Left lung (tissue), 10 donors: ENCODE results near the gene FBXL17. TPM values are rescaled to one million over a fixed set of nuclear protein-coding genes. Genes with fewer than 3 reads are reported as not detected.

ENCODE experiments used
- ATAC-seq: fragments of 200-7000 bp; cut with Tn5 transposase; one replicate; pipeline ENCODE4 v1.9.1; 2020; ENCODE audit warnings: moderate library complexity
- DNase-seq, 4 donors: peaks; one replicate each; pipeline ENCODE4 v3.0.0-alpha.2; 2013 to 2020
- H3K27ac ChIP-seq, 2 donors: fragments of 200-600 bp; sonication (generic) in 1 of 2; one replicate each; pipeline versions ENCODE4 v1.5.0 to v1.8.0; 2020 to 2021
- H3K27me3 ChIP-seq, 2 donors: fragments of 200-600 bp; sonication (generic) in 1 of 2; one replicate each; pipeline versions ENCODE4 v1.5.0 to v1.8.0; 2020 to 2021
- H3K36me3 ChIP-seq, 2 donors: fragments of 200-600 bp; sonication (generic) in 1 of 2; one replicate each; pipeline versions ENCODE4 v1.5.0 to v1.8.0; 2020 to 2021
- H3K4me1 ChIP-seq, 2 donors: fragments of 200-600 bp; one replicate each; pipeline ENCODE4 v1.8.0; 2021
- H3K4me3 ChIP-seq, 2 donors: fragments of 200-600 bp; sonication (generic) in 1 of 2; one replicate each; pipeline versions ENCODE4 v1.5.0 to v1.8.0; 2020 to 2021; ENCODE audit warnings: mild to moderate bottlenecking in 1 of 2
- H3K9me3 ChIP-seq, 2 donors: fragments of 200-600 bp; sonication (generic) in 1 of 2; one replicate each; pipeline versions ENCODE4 v1.5.0 to v1.8.0; 2020 to 2021
- CTCF ChIP-seq, 2 donors: fragments of 200-600 bp; sonication (generic) in 1 of 2; IDR thresholded peaks; one replicate each; pipeline versions ENCODE4 v1.5.0 to v1.8.0; 2021; ENCODE audit warnings: antibody characterized with exemption in 2 of 2
- intact Hi-C, 2 donors: fragments of 100-400 bp; cut with DNase I; formaldehyde crosslinking; loops; one replicate each; pipeline versions ENCODE4 v1.11.2 to v1.14.2; 2022
- polyA plus RNA-seq, 6 donors: library from polyadenylated mRNA; unstranded; fragments of 120-200 nt; gene quantifications; one replicate each; pipeline ENCODE4 v1.2.1, GENCODE V29; 2013; ENCODE audit not compliant: insufficient read length in 6 of 6
- total RNA-seq, 2 donors: library from RNA; stranded (reverse); fragmentation: NEBNext Ultra II Directional; extraction: Animal tissue kit (Norgen Biotek cat#: 25700); gene quantifications; one replicate each; pipeline ENCODE4 v1.2.1, GENCODE V29; 2021
- donor health status: DM: no; HTN: yes; CAD: no.
- donor health status: DM: no; HTN: no; CAD: no.

The FBXL17 gene
- total and polyA plus RNA-seq, 8 donors: 11.8 to 23.8 (median 19.8) TPM

GRCh38 chr5:108321341-108321740 is 60.6 kb downstream of the FBXL17 start:
- Histone ChIP-seq H3K36me3 (no peaks in the 10 kb centered on the region), H3K9me3 (no peaks in the 10 kb centered on the region), H3K4me3 (no peak overlapping the region), H3K27ac (no peak overlapping the region), H3K27me3 (no peaks in the 10 kb centered on the region), H3K4me1 (no peaks in the 10 kb centered on the region)
- DNase-seq (no peak), ATAC-seq (no peak)
- TF ChIP-seq CTCF (IDR thresholded peaks at IDR 0.05): no peak
- intact Hi-C loops: no loop called here

- TF ChIP-seq CTCF (IDR thresholded peaks at IDR 0.05): no peak
- no peak for DNase-seq
- H3K4me1 ChIP-seq: no peaks in the 10 kb centered on the region
- no peaks in the 10 kb centered on the region for H3K27me3 ChIP-seq
- no peak overlapping the region for H3K27ac ChIP-seq
- ATAC-seq: no peak
- no peaks in the 10 kb centered on the region for H3K36me3 ChIP-seq
- intact Hi-C loops: no loop called here
- H3K9me3 ChIP-seq: no peaks in the 10 kb centered on the region
- H3K4me3 ChIP-seq: no peak overlapping the region
Observed at GRCh38 chr5:108320231-108320630, 61.7 kb downstream of the FBXL17 start.

GRCh38 chr5:108315829-108316228 is 66.1 kb downstream of the FBXL17 start:
- H3K4me3 ChIP-seq: no peak overlapping the region
- no peaks in the 10 kb centered on the region for H3K4me1 ChIP-seq
- no peak for TF ChIP-seq CTCF (IDR thresholded peaks at IDR 0.05)
- intact Hi-C loops: no loop called here
- H3K27ac ChIP-seq: no peak overlapping the region
- DNase-seq (no peak), ATAC-seq (no peak)
- no peaks in the 10 kb centered on the region for H3K9me3 ChIP-seq
- H3K27me3 ChIP-seq: no peaks in the 10 kb centered on the region
- no peaks in the 10 kb centered on the region for H3K36me3 ChIP-seq

- H3K36me3 ChIP-seq: no peaks in the 10 kb centered on the region
- H3K4me3 ChIP-seq: no peak overlapping the region
- no peaks in the 10 kb centered on the region for H3K4me1 ChIP-seq
- DNase-seq (no peak), ATAC-seq (no peak)
- no peak overlapping the region for H3K27ac ChIP-seq
- H3K27me3 ChIP-seq: no peaks in the 10 kb centered on the region
- no peaks in the 10 kb centered on the region for H3K9me3 ChIP-seq
- TF ChIP-seq CTCF (IDR thresholded peaks at IDR 0.05): no peak
- intact Hi-C loops: no loop called here
Observed at GRCh38 chr5:108312258-108312657, 69.6 kb downstream of the FBXL17 start.

- intact Hi-C loops: no loop called here
- no peak overlapping the region for H3K27ac ChIP-seq
- DNase-seq: no peak
- H3K4me1 ChIP-seq: no peaks in the 10 kb centered on the region
- H3K36me3 ChIP-seq: no peaks in the 10 kb centered on the region
- no peaks in the 10 kb centered on the region for H3K27me3 ChIP-seq
- no peak overlapping the region for H3K4me3 ChIP-seq
- TF ChIP-seq CTCF (IDR thresholded peaks at IDR 0.05): no peak
- no peaks in the 10 kb centered on the region for H3K9me3 ChIP-seq
- no peak for ATAC-seq
Observed at GRCh38 chr5:108311682-108312081, 70.2 kb downstream of the FBXL17 start.
